IPS-NIHi7 (cell line): ENCODE data around the gene SF3A1.

ENCODE experiments used
- DNase-seq: peaks from one replicate; pipeline ENCODE4 v3.0.0; 2012; ENCODE audit warnings: mixed read lengths; ENCODE audit errors: extremely low spot score

Gene SF3A1

GRCh38 chr22:30287648-30288418, 68.9 kb downstream of the SF3A1 start:
- DNase-seq, result peak; percentile 93

- DNase-seq, result peak; percentile 86
These were observed 69.7 kb downstream of the SF3A1 start for GRCh38 chr22:30286813-30287647.

GRCh38 chr22:30286331-30286730, 70.4 kb downstream of the SF3A1 start:
- DNase-seq, result no peak

GRCh38 chr22:30285846-30286200, 70.9 kb downstream of the SF3A1 start:
- DNase-seq, result no peak

GRCh38 chr22:30285176-30285845, 71.4 kb downstream of the SF3A1 start:
- DNase-seq, result no peak

- DNase-seq, result no peak
These were observed 72.0 kb downstream of the SF3A1 start for GRCh38 chr22:30284666-30285065.

- DNase-seq, result no peak
These were observed 72.5 kb downstream of the SF3A1 start for GRCh38 chr22:30284172-30284571.

GRCh38 chr22:30283342-30283741, 73.4 kb downstream of the SF3A1 start:
- no peak for DNase-seq

- no peak for DNase-seq
These were observed 74.1 kb downstream of the SF3A1 start for GRCh38 chr22:30282616-30283046.
